Fibroblast of skin of right biceps (primary cell): ENCODE data around the gene ERCC6.
A peak's percentile ranks its signal among the peaks of the same experiment; 100 is the strongest.

Source experiments
- DNase-seq: peaks from one replicate; pipeline ENCODE4 v3.0.0-alpha.2; 2013

ERCC6 gene

DNA sequence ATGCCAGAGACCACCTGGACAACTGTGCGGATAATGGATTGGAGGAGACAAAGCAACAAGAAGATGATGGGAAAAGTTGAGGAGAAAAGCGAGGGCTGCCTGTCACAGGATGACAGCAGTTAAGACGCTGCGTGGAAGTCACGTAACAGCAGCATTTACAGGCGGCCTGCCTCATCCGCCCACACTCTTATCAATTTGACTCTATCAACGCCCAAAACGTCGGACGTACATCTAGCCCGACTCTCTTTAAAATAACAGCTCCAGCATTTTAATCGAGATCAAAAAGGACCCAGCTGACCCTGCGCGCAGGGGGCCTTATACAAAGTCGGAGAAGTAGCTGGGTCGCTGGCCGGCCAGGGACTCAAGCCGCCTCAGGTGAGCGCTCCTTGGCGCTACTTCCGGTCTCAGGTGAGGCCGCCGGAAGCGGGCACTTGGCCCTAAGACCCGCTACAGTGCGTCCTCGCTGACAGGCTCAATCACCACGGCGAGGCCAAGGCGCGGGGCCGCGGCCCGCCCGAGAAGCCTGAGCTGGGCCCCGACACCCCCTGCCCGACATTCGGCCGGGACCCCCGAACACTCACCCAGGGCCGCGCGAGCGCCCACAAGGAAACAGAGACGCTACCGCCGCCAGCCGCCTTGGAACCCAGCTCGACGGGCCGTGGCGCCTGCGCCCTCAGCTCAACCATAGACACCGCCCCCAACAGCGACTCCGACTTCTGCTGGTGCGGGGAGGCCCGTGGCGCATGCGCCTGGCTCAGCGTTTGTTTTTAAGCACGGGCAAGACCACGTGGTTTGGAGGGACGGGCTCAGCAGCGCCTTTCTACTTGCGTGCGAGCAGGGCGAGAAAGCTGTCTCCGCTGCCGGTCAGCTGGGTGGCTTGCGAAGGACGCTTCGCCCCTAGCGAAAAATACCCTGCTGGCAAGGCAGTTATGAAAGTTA, at the start of gene ERCC6:
ERCC6 (minus strand) TSS at position 741 of the 939 bp plus-strand sequence.
- DNase-seq: peak; percentile 97

DNA sequence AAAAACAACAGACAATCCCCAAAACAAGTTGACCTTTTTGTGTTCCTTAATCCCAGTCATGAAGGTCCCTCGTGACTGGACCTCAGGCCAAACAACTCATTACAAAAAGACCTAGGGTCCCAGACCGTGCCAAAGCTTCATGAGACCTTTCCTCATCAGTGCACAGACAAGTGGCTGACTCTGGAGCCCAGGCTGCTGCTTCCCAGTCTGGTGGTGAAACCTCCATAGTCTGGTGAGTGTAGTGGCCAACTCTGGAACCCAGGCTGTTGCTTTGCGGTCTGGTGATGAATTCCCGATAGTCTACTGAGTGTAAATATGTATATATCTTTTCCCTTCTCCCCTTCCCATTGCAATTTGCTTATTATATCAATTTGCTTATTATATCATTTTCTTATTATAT, 49.1 kb upstream of the ERCC6 start:
- DNase-seq: no peak

DNA sequence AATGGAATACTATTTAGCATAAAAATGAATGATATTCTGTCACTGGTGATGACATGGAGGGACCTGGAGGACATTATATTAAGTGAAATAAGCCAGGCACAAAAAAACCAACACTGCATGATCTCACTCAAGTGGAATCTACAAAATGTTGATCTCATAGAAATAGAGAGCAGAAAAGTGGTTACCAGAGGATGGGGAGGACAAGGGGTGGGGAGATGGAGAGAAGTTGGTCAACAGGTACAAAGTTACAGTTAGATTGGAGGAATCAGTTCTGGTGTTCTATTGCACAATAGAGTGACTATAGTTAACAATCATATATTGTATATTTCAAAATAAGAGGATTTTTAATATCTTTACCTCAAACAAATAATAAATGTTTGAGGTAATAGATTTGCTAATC, 46.5 kb upstream of the ERCC6 start:
- DNase-seq: no peak

DNA sequence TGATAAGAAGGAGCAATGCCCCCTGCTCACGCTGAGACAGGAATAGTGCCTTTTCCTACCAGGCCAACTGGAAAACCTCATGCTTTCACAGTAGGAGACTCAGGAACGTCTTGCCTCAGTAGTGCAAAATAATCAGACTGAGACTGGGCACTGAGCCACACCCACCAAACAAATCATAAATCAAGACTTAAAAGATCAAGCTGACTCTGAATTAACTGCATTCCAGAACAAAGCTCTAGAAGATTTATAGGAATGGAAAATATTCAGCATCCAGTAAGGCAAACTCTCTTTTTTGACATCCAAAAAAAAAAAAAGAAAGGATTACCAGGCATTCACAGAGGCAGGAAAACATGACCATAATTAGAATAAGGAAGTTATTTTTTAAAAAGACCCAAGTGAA, 40.7 kb upstream of the ERCC6 start:
- DNase-seq: peak; percentile 37

DNA sequence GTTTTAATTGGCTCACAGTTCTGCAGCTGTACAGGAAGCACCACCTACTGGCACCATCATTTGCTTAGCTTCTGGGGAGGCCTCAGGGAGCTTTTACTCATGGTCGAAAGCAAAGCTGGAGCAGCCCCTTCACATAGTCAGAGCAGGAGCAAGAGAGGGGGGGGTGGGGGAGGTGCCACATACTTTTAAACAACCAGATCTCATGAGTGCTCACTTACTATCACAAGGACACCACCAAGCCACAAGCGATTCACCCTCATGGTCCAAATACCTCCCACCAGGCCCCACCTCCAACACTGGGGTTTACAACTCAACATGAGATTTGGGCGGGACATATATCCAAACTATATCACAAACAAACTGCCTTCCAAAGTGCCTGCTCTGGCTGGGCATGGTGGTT, 39.5 kb upstream of the ERCC6 start:
- no peak for DNase-seq

DNA sequence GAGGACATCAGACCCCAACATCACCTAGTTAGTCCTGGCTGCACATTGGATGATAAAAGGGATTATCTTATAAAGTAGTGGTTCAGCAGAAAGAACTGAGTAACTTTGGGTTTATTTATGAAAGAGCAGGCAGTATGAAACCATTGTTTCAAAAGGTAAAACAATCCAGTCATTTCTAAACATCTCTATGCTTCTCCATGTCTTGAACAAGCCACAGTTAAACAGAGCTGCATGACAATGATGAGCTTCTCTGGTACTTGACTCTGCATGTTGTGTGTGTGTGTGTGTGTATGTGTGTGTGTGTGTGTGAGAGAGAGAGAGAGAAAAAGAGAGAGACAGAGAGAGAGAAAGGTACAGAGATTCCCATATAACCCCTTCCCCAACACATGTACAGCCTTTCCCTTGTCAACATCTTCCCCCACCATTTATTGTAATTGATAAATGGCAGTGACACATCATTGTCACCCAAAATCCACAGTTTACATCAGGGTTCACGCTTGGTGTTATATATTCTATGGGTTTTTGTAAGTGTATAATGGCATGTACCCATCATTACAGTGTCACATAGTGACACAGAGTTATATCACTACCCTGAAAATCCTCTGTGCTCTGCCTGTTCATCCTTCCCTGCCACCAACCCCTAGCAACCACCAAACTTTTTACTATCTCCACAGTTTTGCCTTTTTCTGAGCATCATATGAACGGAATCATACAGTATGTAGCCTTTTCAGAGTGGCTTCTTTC, 38.4 kb upstream of the ERCC6 start:
- no peak for DNase-seq

DNA sequence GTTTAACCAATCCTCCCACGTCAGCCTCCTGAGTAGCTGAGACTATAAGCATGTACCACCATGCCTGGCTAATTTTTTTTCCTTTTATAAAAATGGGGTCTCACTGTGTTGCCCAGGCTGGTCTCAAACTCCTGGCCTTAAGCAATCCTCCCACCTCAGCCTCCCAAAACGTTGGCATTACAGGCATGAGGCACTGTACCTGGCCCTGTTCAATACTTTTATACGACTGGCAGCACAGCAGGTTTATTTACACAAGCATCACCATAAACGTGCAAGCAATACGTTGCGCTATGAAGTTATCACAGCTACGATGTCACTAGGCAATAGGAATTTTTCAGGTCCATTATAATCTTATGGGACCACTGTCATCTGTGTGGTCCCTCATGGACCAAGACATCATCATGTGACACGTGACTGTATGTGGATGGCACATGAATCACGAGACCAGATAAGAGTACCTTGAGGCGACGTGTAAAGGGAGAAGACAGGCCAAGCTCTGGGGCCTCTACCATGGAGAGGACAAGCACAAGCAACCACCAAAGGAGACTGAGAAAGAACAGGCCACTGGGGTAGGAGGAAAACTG, 36.7 kb upstream of the ERCC6 start:
- no peak for DNase-seq

DNA sequence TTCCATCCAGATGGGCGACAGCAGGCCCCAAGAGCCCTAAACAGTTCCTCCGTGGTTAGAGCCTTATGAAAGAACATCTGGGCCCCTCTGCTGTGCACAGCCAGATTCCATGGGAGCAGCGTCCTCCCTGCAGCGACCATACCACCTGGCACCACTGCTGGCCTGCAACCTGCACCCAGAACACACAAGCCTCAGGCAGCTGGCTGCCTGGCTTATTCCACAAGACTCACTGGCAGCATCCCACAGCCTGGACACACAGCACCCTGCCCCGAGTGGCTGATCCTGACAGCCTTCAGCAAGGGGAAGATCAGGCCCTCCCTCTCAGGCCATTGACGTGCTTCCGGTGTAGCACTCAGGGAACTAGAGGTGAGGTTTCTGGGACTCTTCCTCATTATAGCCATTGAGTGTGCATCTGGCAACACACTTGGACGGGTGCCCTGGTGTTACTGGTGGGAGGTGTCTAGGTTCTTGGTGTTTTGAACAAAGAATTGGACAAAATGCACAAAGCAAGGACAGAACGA, 33.7 kb upstream of the ERCC6 start:
- DNase-seq: no peak

DNA sequence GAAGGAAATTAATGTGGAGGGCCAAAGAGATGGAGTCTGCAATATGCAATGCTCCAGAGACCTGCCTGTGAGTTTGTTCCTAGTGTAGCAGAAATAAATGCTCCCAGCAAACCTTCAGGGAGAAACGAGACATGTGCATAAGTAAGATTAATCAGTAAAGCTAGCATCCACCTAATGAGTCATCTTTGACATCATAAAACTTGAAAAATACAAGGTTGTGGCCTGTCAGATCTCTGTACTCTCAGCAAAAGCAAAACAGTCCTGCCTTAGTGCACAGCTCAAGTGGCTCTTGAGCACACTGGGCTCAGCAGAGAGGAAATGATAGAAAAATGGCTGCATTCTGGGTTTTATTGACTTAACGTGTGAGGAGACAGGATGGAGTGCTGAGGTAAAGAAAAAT, 32.5 kb upstream of the ERCC6 start:
- DNase-seq: no peak

DNA sequence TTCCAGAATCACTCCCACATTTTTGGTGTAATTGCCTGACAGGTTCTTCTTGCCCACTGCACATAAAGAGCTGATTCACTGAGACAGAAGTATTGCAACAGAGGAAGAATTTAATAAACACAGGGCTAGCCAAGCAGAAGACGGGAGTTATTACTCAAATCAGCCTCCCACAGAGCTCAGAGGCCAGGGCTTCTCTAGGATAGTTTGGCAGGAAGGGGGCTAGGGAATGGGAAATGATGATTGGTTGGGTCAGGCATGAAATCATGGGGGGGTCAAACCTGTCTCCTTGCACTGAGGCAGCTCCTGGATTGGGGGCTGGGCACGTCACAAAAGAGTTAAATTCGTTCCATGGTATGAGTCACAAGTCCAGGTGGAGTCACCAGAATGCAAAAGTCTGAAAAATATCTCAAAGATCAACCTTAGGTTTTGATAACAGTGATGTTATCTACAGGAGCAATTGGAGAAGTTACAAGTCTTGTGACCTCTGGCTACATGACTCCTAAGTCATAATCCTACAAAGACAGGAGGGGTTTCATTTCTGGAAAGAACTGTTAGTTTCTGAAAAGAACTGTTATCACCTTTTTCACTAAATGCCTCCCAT, 30.2 kb upstream of the ERCC6 start:
- DNase-seq: peak; percentile 24

DNA sequence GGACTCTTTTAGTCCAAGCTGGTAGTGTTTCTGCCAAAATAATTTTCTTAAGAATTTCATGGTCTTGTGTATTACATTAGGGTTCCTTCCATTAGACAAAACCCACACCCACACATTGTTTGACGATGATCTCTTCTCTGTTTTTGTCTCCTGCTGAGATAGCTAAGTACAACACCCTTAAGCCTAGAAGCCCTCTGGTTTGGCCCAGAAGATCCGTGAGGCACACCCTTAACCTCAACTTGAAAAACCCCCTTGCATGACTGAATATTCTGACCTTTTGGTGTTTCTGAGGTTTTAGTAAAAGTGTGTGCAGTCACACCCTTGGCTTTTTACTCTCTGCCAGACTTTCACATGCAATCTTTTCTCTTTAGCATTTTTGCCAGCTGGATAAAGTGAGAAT, 29.3 kb upstream of the ERCC6 start:
- DNase-seq: peak; percentile 50

DNA sequence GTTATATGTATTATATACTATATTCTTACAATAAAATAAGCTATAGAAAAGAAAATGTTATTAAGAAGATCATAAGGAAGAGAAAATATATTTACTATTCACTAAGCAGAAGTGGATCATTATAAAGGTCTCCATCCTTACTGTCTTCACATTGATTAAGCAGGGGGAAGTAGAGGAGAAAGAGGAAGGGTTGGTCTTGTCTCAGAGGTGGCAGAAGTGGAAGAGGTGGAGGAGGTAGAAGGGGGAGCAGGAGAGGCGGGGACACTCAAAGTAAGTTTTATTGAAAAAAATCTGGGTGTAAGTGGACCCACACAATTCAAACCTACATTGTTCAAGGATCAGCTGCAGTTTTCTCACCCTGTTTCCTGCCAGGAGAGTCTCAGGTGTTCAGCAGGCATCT, 28.9 kb upstream of the ERCC6 start:
- DNase-seq: no peak

DNA sequence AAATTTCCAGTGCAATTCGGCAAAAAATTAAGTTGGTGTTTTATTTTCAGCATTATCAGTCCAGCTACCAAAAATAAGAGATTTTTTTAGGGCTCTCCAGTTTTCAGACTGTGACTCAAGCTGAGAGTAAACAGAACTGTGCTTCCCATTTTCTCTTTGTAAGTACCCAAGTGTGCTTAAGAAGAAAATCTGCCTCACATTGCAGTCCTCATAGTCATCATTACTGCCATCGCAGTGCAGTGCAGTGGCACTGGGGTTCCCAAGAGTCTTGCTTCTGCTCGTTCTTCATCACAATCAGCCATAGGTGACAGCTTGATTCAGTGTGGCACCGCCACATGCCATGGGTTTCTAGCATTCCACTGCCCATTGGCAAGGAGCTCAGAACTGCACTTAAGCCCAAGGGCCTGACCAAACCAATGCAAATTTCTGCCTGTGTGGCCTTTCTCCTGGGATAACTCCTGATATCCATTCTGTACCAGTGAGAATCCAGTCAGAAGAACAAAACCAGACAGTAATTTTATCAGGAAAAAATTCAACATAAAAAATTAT, 25.6 kb upstream of the ERCC6 start:
- no peak for DNase-seq

DNA sequence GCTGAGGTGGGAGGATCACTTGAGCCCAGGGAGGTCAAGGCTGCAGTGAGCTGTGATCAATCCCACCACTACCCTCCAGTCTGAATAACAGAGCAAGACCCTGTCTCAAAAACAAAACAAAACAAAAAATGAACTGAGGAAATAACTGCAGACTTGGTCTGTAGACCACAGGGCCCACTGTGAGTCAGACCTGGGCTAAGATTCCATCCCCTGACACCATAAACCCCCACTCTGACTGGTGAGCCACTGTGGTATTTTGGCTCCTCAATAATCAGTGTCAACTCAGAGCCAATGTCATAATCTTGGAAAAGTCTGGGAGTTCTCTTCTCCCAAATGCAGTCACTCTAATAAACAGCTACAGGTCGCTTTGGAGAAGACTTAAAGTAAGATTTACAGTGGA, 24.0 kb upstream of the ERCC6 start:
- peak; percentile 74 for DNase-seq

DNA sequence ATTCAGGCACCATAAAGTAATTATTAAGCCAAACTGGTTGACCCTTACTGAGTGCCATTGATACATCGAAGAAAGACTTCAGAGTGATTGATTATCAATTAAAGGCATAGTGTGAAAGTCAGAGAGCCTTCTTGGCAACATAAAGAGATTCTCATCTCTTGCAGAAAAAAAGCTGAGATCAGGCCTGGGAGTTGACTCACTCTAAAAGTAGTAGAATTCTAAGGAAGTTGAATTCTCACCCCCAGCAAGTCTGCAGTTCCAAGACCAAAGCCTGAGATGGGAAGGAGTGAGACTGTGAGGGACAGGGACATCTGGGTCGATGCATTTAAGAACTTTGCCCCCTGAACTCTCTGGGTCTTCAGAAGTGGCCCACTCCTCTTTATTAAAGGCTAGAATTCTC, 21.6 kb upstream of the ERCC6 start:
- DNase-seq: peak; percentile 26

DNA sequence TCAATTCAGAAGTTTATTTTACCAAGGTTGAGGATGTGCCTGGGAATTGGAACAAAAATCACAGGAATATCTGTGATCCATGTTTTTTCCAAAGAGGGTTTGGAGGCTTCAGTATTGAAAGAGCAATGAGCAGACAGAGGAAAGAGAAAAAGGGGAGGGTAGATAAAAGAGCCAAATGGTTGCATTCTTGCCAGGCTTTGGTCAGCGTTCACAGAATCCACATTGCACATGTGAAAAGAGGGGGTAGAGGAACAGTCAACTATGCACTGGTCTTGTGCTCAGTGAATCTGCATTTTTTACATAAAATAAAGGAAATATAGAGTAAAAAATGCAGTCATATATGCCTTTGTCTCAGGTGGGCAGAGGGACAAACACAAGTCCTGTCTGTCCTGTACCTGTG, 20.6 kb upstream of the ERCC6 start:
- DNase-seq: no peak

DNA sequence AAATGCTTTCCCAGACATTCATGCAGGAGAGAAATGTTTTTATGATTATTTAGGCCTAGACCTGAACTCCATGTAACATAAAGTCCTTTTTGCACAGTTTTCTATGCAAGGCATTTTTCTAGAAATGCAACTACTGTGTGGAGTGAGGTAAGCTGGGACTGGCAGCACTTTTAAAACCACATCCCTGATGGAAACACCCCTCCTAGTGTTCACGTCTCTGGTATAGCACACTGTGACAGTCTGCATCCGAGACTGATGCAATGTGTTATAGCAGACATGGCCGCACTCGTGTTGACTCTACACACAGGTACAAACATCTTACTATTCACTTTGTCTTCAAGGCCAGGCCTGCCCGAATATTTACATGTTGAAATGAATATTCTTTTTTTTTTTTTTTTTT, 19.3 kb upstream of the ERCC6 start:
- no peak for DNase-seq

DNA sequence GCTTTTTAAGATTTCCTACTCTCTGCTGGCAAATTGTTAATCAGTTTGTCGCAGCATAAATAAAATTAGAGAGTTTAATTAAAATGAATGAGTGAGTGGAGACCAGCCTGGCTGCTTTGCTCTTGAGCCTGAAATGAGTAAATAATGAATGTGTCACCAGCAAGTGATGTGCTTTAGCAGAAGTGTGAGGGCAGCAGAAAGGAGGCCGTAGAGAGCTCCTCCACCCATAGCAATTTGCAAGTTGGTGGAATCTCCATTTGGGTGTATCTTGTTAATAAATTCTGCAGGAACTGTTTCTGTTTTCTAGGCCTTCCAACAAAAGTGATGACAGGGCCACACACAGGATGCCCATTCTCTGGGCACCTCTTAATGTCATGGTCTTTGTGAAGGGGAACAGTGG, 18.8 kb upstream of the ERCC6 start:
- no peak for DNase-seq

DNA sequence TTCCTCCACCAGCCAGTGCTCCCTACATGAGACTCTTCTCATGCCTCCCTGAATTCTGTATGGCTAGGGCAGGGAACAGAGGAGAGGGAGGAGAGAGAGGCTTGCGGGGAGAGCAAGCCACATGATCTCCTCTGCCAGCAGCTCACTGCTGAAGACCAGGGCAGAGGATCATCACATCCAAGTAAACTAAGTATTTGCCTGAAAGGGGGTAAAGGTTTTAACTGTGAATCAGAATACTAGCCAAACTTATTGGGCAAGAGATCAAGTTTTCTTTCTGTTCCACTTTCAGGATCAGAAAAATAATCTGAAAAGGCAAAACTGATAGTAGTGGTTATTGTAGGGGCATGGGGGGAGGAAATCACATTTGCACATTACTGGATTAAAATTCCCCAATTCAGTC, 17.8 kb upstream of the ERCC6 start:
- DNase-seq: no peak

DNA sequence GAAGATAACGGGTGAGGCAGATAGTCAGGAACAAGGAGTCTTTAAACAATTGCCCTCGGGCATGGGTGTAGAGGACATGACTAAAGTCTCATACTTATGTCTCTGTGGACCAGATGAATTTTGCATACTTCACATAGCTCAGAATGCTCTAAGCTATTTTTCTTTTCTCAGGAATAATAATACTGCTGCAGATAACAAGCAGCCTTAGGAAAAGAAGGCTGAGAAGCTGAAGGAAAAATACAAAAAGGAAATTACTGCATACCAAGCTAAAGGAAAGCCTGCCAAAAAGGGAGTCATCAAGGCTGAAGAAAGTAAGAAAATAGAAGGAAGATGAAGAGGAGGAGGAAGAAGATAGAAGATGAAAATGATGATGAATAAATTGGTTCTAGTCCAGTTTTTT, 13.4 kb upstream of the ERCC6 start:
- peak; percentile 86 for DNase-seq

DNA sequence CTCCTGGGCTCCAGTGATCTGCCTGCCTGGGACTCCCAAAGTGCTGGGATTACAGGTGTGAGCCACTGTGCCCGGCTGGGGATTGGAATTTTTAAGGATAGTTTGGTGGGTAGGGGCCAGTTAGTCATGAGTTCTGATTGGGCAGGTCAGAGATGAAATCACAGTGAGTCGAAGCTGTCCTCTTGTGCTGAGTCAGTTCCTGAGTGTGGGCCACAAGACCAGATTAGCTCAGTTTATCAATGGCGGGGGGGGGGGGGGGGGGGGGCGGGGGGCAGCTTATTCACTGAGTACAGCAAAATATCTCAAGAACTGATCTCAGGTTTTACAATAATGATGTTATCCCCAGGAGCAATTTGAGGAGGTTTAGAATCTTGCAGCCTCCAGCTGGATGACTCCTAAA, 11.6 kb upstream of the ERCC6 start:
- peak; percentile 83 for DNase-seq

DNA sequence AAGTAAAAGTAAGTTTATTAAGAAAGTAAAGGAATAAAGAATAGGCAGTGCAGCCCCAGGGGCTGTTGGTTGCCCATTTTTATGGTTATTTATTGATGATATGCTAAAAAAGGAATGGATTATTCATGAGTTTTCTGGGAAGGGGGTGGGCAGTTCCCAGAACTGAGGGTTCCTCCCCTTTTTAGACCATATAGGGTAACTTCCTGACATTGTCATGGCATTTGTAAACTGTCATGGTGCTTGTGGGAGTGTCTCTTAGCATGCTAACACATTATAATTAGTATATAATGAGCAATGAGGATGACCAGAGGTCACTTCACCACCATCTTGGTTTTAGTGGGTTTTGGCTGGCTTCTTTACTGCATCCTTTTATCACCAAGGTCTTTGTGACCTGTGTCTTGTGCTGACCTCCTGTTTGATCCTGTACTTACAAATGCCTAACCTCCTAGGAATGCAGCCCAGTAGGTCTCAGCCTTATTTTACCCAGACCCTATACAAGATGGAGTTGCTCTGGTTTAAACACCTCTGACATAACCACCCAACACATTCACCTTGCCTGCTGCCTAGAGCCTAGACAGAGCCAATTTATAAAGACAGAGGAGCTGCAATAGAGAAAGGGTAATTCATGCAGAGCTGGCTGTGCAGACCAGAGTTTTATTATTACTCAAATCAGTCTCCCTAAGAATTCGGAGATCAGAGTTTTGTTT, 10.9 kb upstream of the ERCC6 start:
- DNase-seq: no peak
